H1 (cell line): ENCODE results near the gene ARHGEF10L. TPM values are rescaled to one million over a fixed set of nuclear protein-coding genes. Genes with fewer than 3 reads are reported as not detected.
A peak's percentile ranks its signal among the peaks of the same experiment; 100 is the strongest.

Source experiments
- CTCF ChIA-PET: fragments of 300-600 bp; sonication (Branson Sonifier 250); formaldehyde crosslinking; loops from one replicate; lab custom pipeline; 2021; ENCODE audit not compliant: partially characterized antibody; lab: Charles Lee
- POLR2A ChIA-PET: fragments of 300-600 bp; sonication (Branson Sonifier 250); formaldehyde crosslinking; loops from one replicate; lab custom pipeline; 2021; ENCODE audit warnings: inconsistent platforms; ENCODE audit not compliant: partially characterized antibody; lab: Charles Lee
- DNase-seq, 2 experiments: peaks; one replicate each; pipeline versions ENCODE4 v3.0.0 to v3.0.0-alpha.2; 2010 to 2022; ENCODE audit warnings: low spot score in 2 of 2, low read depth in 1 of 2, mixed read lengths in 1 of 2
- FAIRE-seq: peaks from 2 replicates; lab custom pipeline; 2011; peaks lifted over from hg19 to GRCh38; lab: Jason Lieb, UNC
- H2AFZ ChIP-seq: 2 replicates; pipeline ENCODE4 v1.8.1; 2012; ENCODE audit warnings: low read length, inconsistent platforms
- H2AK5ac ChIP-seq: 2 replicates; pipeline ENCODE4 v1.6.1; 2013; ENCODE audit warnings: low read depth, low read length
- H2BK120ac ChIP-seq: replicated peaks from 2 replicates; pipeline ENCODE3; 2013; ENCODE audit warnings: low read depth, low read length, inconsistent platforms
- H2BK12ac ChIP-seq: 2 replicates; pipeline ENCODE4 v1.6.1; 2013; ENCODE audit warnings: low read depth, low read length
- H2BK15ac ChIP-seq: 2 replicates; pipeline ENCODE4 v1.6.1; 2013; ENCODE audit warnings: low read length
- H2BK20ac ChIP-seq: 2 replicates; pipeline ENCODE4 v1.6.1; 2013; ENCODE audit warnings: low read length
- H2BK5ac ChIP-seq: 2 replicates; pipeline ENCODE4 v1.6.1; 2013; ENCODE audit warnings: low read depth, low read length
- H3K14ac ChIP-seq: 2 replicates; pipeline ENCODE4 v1.6.1; 2013; ENCODE audit warnings: inconsistent platforms; ENCODE audit not compliant: insufficient read length
- H3K18ac ChIP-seq: 2 replicates; pipeline ENCODE4 v1.6.1; 2013; ENCODE audit warnings: low read length; ENCODE audit errors: extremely low read depth
- H3K23ac ChIP-seq: 2 replicates; pipeline ENCODE4 v1.6.1; 2013; ENCODE audit warnings: inconsistent platforms; ENCODE audit not compliant: insufficient read length
- H3K23me2 ChIP-seq: 2 replicates; pipeline ENCODE4 v1.6.1; 2013; ENCODE audit warnings: low read depth, low read length
- H3K27ac ChIP-seq: 2 replicates; pipeline ENCODE4 v1.6.1; 2011; ENCODE audit warnings: low read depth, low read length, inconsistent platforms
- H3K27me3 ChIP-seq, 4 experiments: replicated peaks in 1 of 4; 1 replicate in 1 of 4; 2 replicates in 3 of 4; pipeline versions ENCODE4 v1.6.1 to v1.8.1; 2011 to 2013; ENCODE audit warnings: low read length in 3 of 4, mild to moderate bottlenecking in 3 of 4, inconsistent platforms in 2 of 4, mixed read lengths in 2 of 4, moderate library complexity in 1 of 4; ENCODE audit not compliant: control insufficient read depth in 3 of 4, insufficient read depth in 3 of 4; ENCODE audit errors: extremely low read depth in 1 of 4
- H3K36me3 ChIP-seq, 4 experiments: 2 replicates each; pipeline versions ENCODE4 v1.6.1 to v1.8.1; 2011 to 2013; ENCODE audit warnings: mild to moderate bottlenecking in 4 of 4, low read length in 3 of 4, moderate library complexity in 2 of 4, control low read depth in 1 of 4, inconsistent platforms in 1 of 4; ENCODE audit not compliant: insufficient read depth in 4 of 4, control insufficient read depth in 2 of 4
- H3K4ac ChIP-seq: replicated peaks from 2 replicates; pipeline ENCODE3; 2013; ENCODE audit warnings: low read length, low read depth, mixed read lengths, inconsistent platforms; ENCODE audit not compliant: insufficient read length
- H3K4me1 ChIP-seq, 4 experiments: replicated peaks in 1 of 4; 1 replicate in 1 of 4; 2 replicates in 3 of 4; pipeline versions ENCODE4 v1.6.1 to v1.8.1; 2011 to 2013; ENCODE audit warnings: low read length in 3 of 4, inconsistent platforms in 2 of 4, mixed read lengths in 1 of 4; ENCODE audit not compliant: insufficient read depth in 4 of 4, control insufficient read depth in 3 of 4
- H3K4me2 ChIP-seq, 2 experiments: 2 replicates each; pipeline versions ENCODE4 v1.6.1 to v1.8.1; 2011 to 2013; ENCODE audit warnings: low read depth in 2 of 2, low read length in 2 of 2, control low read depth in 1 of 2, inconsistent platforms in 1 of 2, mild to moderate bottlenecking in 1 of 2; ENCODE audit not compliant: insufficient read depth in 1 of 2
- H3K4me3 ChIP-seq, 4 experiments: fragments of 200-600, 300-600 bp in 1 of 4; sonication (generic), shearing (Covaris generic), sonication (Bioruptor Twin) in 1 of 4; 2 replicates each; pipeline versions ENCODE4 v1.5.1 to v1.8.1; 2011 to 2016; ENCODE audit warnings: low read length in 4 of 4, low read depth in 3 of 4, control low read depth in 2 of 4, inconsistent platforms in 2 of 4, mild to moderate bottlenecking in 2 of 4, mixed read lengths in 1 of 4, moderate library complexity in 1 of 4; ENCODE audit not compliant: insufficient read depth in 2 of 4; ENCODE audit errors: extremely low read depth in 1 of 4
- H3K56ac ChIP-seq: replicated peaks from 2 replicates; pipeline ENCODE3; 2013; ENCODE audit warnings: low read depth, mild to moderate bottlenecking, mixed read lengths, low read length, inconsistent platforms; ENCODE audit not compliant: insufficient read length
- H3K79me1 ChIP-seq: 2 replicates; pipeline ENCODE4 v1.6.1; 2013; ENCODE audit warnings: low read depth, low read length, control low read depth
- H3K79me2 ChIP-seq, 2 experiments: 2 replicates each; pipeline versions ENCODE4 v1.6.1 to v1.8.1; 2012 to 2013; ENCODE audit warnings: low read length in 2 of 2, mild to moderate bottlenecking in 2 of 2, inconsistent platforms in 1 of 2; ENCODE audit not compliant: insufficient read depth in 2 of 2, control insufficient read depth in 1 of 2
- H3K9ac ChIP-seq, 4 experiments: replicated peaks in 1 of 4; 1 replicate in 1 of 4; 2 replicates in 3 of 4; pipeline versions ENCODE4 v1.6.1 to v1.8.1; 2011 to 2013; ENCODE audit warnings: low read depth in 3 of 4, low read length in 3 of 4, control low read depth in 2 of 4, mild to moderate bottlenecking in 2 of 4, moderate library complexity in 2 of 4, inconsistent platforms in 1 of 4; ENCODE audit errors: extremely low read depth in 1 of 4
- H3K9me3 ChIP-seq, 2 experiments: 2 replicates each; pipeline versions ENCODE4 v1.6.1 to v1.8.1; 2012 to 2013; ENCODE audit warnings: mild to moderate bottlenecking in 2 of 2, moderate library complexity in 2 of 2, control low read depth in 1 of 2, inconsistent platforms in 1 of 2, low read depth in 1 of 2, low read length in 1 of 2, mixed read lengths in 1 of 2; ENCODE audit not compliant: insufficient read depth in 2 of 2
- H4K20me1 ChIP-seq, 2 experiments: replicated peaks in 1 of 2; 2 replicates each; pipeline versions ENCODE3 to v1.8.1; 2011 to 2013; ENCODE audit warnings: inconsistent platforms in 2 of 2, low read length in 2 of 2, mild to moderate bottlenecking in 1 of 2; ENCODE audit not compliant: insufficient read depth in 2 of 2, control insufficient read depth in 1 of 2
- H4K5ac ChIP-seq: 2 replicates; pipeline ENCODE4 v1.6.1; 2013; ENCODE audit warnings: low read length, low read depth, mixed read lengths, inconsistent platforms; ENCODE audit not compliant: insufficient read length
- H4K8ac ChIP-seq: 2 replicates; pipeline ENCODE4 v1.8.0; 2013; ENCODE audit warnings: mild to moderate bottlenecking, moderate library complexity, low read length, inconsistent platforms; ENCODE audit not compliant: insufficient read depth; ENCODE audit errors: extremely low read depth
- H4K91ac ChIP-seq: replicated peaks from 2 replicates; pipeline ENCODE3; 2013; ENCODE audit warnings: low read length, mixed read lengths, inconsistent platforms; ENCODE audit not compliant: insufficient read length
- CEBPB ChIP-seq: IDR thresholded peaks from 2 replicates; pipeline ENCODE4 v1.6.1; 2012; ENCODE audit warnings: low read depth, low read length
- EGR1 ChIP-seq: IDR thresholded peaks from 2 replicates; pipeline ENCODE4 v1.6.1; 2011; ENCODE audit warnings: low read depth, low read length, borderline replicate concordance
- GABPA ChIP-seq: IDR thresholded peaks from 2 replicates; pipeline ENCODE4 v1.6.1; 2011; ENCODE audit warnings: mild to moderate bottlenecking, low read length, moderate library complexity, borderline replicate concordance; ENCODE audit not compliant: insufficient read depth
- JUN ChIP-seq: IDR thresholded peaks from 2 replicates; pipeline ENCODE4 v1.6.1; 2011; ENCODE audit warnings: low read depth, mild to moderate bottlenecking, improper control_type of control experiment, low read length
- KDM5A ChIP-seq: fragments of 200-600 bp; IDR thresholded peaks from 2 replicates; pipeline ENCODE4 v1.7.1; 2012; ENCODE audit warnings: mild to moderate bottlenecking, low read length, inconsistent platforms, mixed read lengths
- PHF8 ChIP-seq: fragments of 200-600 bp; sonication (generic); conservative IDR thresholded peaks from 2 replicates; pipeline ENCODE4 v1.7.1; 2012; ENCODE audit warnings: low read depth, mild to moderate bottlenecking, inconsistent platforms, low read length, moderate library complexity
- POLR2AphosphoS5 ChIP-seq: IDR thresholded peaks from 2 replicates; pipeline ENCODE4 v1.6.1; 2011; ENCODE audit warnings: low read depth, low read length
- ZNF274 ChIP-seq: IDR thresholded peaks from 2 replicates; pipeline ENCODE4 v1.7.0; 2012; ENCODE audit warnings: low read length, borderline replicate concordance; ENCODE audit errors: extremely low read depth
- WGBS, 2 experiments: shearing (Covaris generic) in 1 of 2; methylation state at CpG; one replicate each; pipeline versions ENCODE4 v1.1.6 to v1.1.7; 2013 to 2015; ENCODE audit warnings: low lambda C conversion rate in 2 of 2, mixed read lengths in 2 of 2, inconsistent platforms in 1 of 2, low coverage in 1 of 2, missing lambda C conversion rate in 1 of 2; ENCODE audit not compliant: insufficient replicate concordance in 2 of 2, insufficient coverage in 1 of 2, insufficient read length in 1 of 2; ENCODE audit errors: extremely low coverage in 1 of 2, missing lambda C conversion rate in 1 of 2; 5-methylcytosine and 5-hydroxymethylcytosine counted together
- polyA plus RNA-seq, 7 experiments: library from polyadenylated mRNA; depleted of rRNA in 3 of 7; stranded (reverse) in 5 of 7; unstranded in 2 of 7; fragments of >200 nt in 5 of 7; fragments of 200-250 nt in 2 of 7; gene quantifications; 1 replicate in 5 of 7; 2 replicates in 1 of 7; 4 replicates in 1 of 7; pipeline versions ENCODE4 v1.2.1 to v1.2.3, GENCODE V29; 2011 to 2013; ENCODE audit warnings: missing spikeins in 2 of 7, mixed read lengths in 2 of 7
- total RNA-seq: library from RNA; stranded (reverse); fragmentation: NEBNext Ultra II Directional; extraction: Animal tissue kit (Norgen Biotek cat#: 25700); gene quantifications from 2 replicates; pipeline ENCODE4 v1.2.1, GENCODE V29; 2021
- TF ChIP-seq, protein P1 (sequence below), 3 experiments: IDR thresholded peaks; 1 replicate in 2 of 3; 2 replicates in 1 of 3; pipeline versions ENCODE4 v1.5.1 to v1.6.1; 2011; ENCODE audit warnings: low read length in 3 of 3, mild to moderate bottlenecking in 3 of 3, inconsistent platforms in 2 of 3, low read depth in 1 of 3, moderate library complexity in 1 of 3; ENCODE audit not compliant: insufficient read depth in 1 of 3; ENCODE audit errors: control extremely low read depth in 1 of 3

ARHGEF10L gene
- total and polyA plus RNA-seq, 2 of the 8 experiments (the other 6 are each of a cell fraction or from before 2014, with no cell fraction given), result 33.6 to 39.6 TPM

DNA sequence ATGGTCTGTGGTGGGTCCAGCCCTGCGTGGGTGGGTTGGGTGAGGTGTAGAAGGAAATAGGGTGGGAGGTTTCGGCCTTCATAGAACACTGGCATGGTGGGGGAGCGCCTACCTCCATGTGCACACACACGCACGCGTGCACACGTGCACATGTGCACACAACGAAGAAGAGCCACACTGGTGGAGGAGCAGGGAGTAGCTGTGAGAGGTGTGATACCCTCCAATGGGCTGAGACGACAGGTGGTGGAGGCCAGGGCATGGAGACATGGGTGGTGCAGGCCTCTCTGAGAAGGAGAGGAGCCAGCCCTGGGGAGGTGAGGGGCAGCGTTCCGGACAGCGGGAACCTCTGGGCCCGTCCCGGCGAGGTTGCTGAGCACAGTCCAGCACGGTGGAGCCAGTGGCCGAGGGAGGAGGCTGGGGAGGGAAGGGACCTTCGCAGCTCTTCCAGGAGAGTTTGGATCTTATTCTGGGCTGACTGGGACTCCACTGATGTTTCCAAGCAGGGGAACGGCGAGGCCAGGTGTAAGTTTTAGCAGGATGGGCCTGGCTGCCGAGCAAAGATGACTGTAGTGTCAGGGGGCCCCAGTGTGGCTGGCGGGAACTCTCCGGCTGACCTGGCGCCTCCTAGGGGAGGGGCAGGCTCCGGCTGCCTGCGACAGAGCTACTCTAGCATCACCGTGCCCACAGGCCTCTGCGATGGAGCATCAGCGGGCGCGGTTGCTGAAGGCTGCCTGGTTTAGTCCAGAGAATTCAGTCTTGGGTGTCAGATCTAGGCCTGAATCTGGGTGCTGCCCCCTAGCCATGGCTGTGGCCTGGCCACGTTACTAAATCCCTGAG, 107.2 kb downstream of the ARHGEF10L start:
- ChIA-PET CTCF (interaction anchor here (0.8 to 4.0 kb wide), 13 partner anchors 11 to 935 kb away, joined by 3 to 18 read pairs (median 4); no protein-coding TSS in a partner anchor), POLR2A (no interaction called here)
- no peak overlapping the region for H3K14ac ChIP-seq
- DNase-seq (peak in 1 of 2 experiments; percentile 54), FAIRE-seq (no peak)
- WGBS, 2 experiments, result 88% methylated on average over 32 of the region's 32 CpGs; no CpG with 5 or more reads in 1 of the 2 experiments
- no peak overlapping the region for H4K91ac ChIP-seq
- no peak overlapping the region for H3K4ac ChIP-seq
- peaks cover 0 to 10% (median 1%) of the 10 kb centered on the region in 4 experiments; a peak in 4 of 8 replicates for H3K36me3 ChIP-seq
- no peak overlapping the region for H2BK20ac ChIP-seq
- H4K20me1 ChIP-seq, result peaks cover 3% of the 10 kb centered on the region in 2 experiments
- H2AK5ac ChIP-seq, result no peak overlapping the region
- no peak overlapping the region for H2AFZ ChIP-seq
- no peak overlapping the region for H3K4me2 ChIP-seq
- no peak overlapping the region for H3K4me3 ChIP-seq
- H3K4me1 ChIP-seq, result 0 out of 7 replicates have a peak, but pooled peaks cover 0 to 2% (median 0%) of the 10 kb centered on the region in 4 experiments
- no peak overlapping the region for H4K5ac ChIP-seq
- no peak overlapping the region for H2BK5ac ChIP-seq
- no peak overlapping the region for H3K18ac ChIP-seq
- no peak overlapping the region for H2BK15ac ChIP-seq
- no peak overlapping the region for H3K27ac ChIP-seq
- no peaks in the 10 kb centered on the region for H3K9me3 ChIP-seq
- H2BK12ac ChIP-seq, result no peak overlapping the region
- no peak overlapping the region for H3K23ac ChIP-seq
- no peaks in the 10 kb centered on the region; the same call in 1 of the 2 replicates for H3K79me1 ChIP-seq
- H3K9ac ChIP-seq, result no peak overlapping the region
- H2BK120ac ChIP-seq, result no peak overlapping the region
- H3K27me3 ChIP-seq, result no peaks in the 10 kb centered on the region
- no peaks in the 10 kb centered on the region for H3K23me2 ChIP-seq
- H4K8ac ChIP-seq, result peak overlapping the region; percentile 43; the same call in 1 of the 2 replicates
- H3K56ac ChIP-seq, result no peak overlapping the region
- H3K79me2 ChIP-seq, result no peaks in the 10 kb centered on the region
- TF ChIP-seq EGR1, result no peak
- TF ChIP-seq ZNF274, result no peak
- TF ChIP-seq GABPA, result 0 out of 2 replicates have a peak, but pooled peaks have one; percentile 6
- TF ChIP-seq, protein P1, sequence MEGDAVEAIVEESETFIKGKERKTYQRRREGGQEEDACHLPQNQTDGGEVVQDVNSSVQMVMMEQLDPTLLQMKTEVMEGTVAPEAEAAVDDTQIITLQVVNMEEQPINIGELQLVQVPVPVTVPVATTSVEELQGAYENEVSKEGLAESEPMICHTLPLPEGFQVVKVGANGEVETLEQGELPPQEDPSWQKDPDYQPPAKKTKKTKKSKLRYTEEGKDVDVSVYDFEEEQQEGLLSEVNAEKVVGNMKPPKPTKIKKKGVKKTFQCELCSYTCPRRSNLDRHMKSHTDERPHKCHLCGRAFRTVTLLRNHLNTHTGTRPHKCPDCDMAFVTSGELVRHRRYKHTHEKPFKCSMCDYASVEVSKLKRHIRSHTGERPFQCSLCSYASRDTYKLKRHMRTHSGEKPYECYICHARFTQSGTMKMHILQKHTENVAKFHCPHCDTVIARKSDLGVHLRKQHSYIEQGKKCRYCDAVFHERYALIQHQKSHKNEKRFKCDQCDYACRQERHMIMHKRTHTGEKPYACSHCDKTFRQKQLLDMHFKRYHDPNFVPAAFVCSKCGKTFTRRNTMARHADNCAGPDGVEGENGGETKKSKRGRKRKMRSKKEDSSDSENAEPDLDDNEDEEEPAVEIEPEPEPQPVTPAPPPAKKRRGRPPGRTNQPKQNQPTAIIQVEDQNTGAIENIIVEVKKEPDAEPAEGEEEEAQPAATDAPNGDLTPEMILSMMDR (IDR thresholded peaks at IDR 0.05; ENCODE audit: control extremely low read depth in 1 of 3, insufficient read depth in 1 of 3, low read depth in 1 of 3, low read length in 3 of 3), result peak in 2 of 3 experiments; percentile 20 to 39; a peak in 2 of 4 replicates
- no peak for TF ChIP-seq CEBPB
- TF ChIP-seq KDM5A, result no peak
- no peak for TF ChIP-seq PHF8
- TF ChIP-seq POLR2AphosphoS5, result peak; percentile 52; the same call in 1 of the 2 replicates
- TF ChIP-seq JUN, result no peak
